ENCODE results near the gene CRYL1. TPM values are rescaled to one million over a fixed set of nuclear protein-coding genes. Genes with fewer than 3 reads are reported as not detected.

Gene CRYL1
- total RNA-seq, 2 experiments from 2014 or later: 20.1 to 22.8 TPM

DNA sequence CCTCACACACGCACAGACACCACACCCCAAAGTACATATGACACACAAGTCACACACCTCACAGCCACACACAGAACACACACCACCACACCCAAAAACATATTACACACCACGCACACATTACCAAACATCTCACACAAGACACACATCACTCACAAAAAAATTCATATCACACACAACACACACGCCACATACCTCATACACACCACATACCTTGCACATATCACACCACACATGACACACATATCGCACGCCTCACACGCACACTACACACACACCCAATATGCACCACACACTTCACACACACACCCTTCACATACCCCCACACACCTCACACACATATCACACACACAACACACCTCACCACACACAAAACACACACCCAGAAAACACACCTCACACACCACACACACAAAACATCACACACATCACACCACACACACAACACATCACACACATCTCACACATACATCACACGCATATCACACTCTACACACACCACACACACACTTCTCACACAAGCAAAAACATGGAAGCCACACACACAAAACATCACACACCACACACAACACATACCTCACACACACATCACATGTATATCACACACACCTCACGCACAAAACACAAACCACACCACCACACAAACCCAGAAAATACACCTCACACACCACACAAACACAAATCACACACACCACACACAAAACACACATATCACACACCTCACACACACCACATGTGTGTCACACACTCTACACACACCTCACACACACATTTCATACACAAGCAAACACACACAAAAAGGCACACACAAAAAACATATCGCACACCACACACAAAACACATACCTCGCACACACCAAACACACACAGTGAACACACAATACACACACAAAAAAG, 132.1 kb downstream of the CRYL1 start:
- CTCF ChIA-PET: no interaction called here
- Mint-ChIP-seq H3K27ac (no peak overlapping the region), H3K27me3 (no peaks in the 10 kb centered on the region), H3K4me1 (peaks cover 3% of the 10 kb centered on the region), H3K36me3 (ENCODE audit: low read depth) (peaks cover 4% of the 10 kb centered on the region), H3K9me3 (peaks cover 7% of the 10 kb centered on the region), H3K4me3 (no peak overlapping the region)
- DNase-seq: no peak
- POLR2A ChIA-PET: no interaction called here

DNA sequence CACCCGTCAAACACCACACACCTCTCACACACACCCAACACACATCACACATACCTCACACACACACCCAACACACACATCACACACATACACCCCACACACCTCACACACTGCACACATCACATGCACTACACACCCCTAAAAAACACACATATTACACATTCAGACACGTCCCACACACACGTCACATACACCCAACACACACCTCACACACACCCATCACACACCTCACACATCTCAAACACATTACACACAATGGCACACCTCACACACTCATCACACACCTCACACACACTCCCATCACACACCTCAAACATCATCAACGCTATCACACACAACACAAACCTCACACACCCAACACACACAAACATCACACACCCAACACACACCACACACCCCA, 133.1 kb downstream of the CRYL1 start:
- ChIA-PET POLR2A (no interaction called here), CTCF (no interaction called here)
- H3K27ac Mint-ChIP-seq: no peak overlapping the region
- no peaks in the 10 kb centered on the region for H3K27me3 Mint-ChIP-seq
- peaks cover 4% of the 10 kb centered on the region for H3K36me3 Mint-ChIP-seq (ENCODE audit: low read depth)
- no peak overlapping the region for H3K4me3 Mint-ChIP-seq
- peaks cover 13% of the 10 kb centered on the region for H3K4me1 Mint-ChIP-seq
- DNase-seq: no peak
- peaks cover 7% of the 10 kb centered on the region for H3K9me3 Mint-ChIP-seq

DNA sequence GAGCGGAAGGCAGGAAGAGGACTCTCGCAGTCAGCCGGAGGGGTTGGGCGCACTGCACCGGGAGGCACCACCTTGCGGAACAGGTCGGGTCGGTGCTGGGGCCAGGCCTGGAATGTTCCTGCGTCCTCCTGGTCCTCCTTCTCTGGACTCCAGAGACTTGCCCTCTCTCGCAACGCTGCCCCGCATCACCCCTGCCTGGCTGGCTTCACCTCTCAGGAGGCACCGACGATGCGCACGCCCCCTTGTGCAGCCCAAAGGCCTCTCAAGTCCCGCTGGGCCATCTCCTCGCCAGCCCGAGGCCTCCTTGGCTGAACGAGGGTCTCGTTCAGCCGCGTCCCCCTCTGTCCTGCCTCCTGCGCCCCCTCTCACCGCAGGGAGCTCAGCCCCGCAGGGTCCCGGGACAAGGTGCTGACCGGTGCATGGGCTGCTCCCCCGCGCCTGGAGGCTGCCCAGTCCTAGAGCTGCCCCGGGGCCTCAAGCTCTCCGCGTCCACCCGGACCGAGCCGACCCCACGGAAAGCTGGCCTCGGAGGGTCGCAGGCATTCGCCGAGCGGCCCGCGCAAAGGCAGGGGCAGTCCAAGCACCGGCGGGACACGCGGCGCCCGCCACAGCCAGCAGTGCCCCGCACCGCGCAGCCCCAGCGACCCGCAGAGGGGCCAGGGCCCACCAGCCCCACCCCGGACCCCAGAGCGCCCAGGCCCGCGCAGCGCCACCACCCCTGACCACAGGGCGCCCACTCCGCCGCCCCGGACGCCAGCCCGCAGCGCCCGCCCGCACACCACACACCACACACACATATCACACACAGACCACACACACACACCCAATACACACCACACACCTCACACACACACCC, 133.8 kb downstream of the CRYL1 start:
- Mint-ChIP-seq H3K36me3 (ENCODE audit: low read depth) (peaks cover 3% of the 10 kb centered on the region), H3K27ac (no peak overlapping the region), H3K4me3 (no peak overlapping the region), H3K4me1 (peaks cover 16% of the 10 kb centered on the region), H3K27me3 (no peaks in the 10 kb centered on the region), H3K9me3 (peaks cover 7% of the 10 kb centered on the region)
- no peak for DNase-seq
- ChIA-PET POLR2A (no interaction called here), CTCF (no interaction called here)

DNA sequence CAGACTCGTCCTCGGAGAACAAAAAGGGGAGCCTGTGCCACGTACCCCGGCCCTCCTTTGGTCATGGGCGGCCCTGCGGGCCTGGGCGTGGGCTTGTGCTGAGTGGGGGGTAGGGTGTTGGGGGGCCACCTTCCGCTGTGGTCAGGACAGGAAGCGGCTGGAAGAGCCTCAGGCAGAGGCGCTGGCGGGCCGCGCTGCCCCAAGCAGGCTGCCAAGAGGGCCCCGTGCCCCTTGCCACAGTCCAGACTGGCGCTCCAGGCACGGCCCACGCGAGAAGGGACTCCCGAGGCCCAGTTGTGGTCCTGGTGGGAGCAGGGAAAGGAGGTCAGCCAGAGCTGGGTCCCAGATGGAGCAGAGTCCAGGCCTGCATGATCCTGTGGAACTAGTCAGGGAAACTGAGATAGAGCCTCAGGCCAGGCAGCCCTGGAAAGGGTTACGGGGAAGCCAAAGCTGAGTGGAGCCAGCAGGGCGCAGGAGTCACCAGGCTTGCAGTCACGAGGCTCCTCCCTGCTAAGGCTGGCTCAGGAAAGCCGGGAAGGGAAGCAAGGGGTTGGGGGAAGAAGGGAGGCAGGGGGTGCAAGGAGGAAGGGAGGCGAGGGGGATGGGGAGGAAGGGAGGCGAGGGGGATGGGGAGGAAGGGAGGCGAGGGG, 135.0 kb downstream of the CRYL1 start:
- H3K9me3 Mint-ChIP-seq: no peaks in the 10 kb centered on the region
- peaks cover 15% of the 10 kb centered on the region for H3K4me1 Mint-ChIP-seq
- no peak for DNase-seq
- H3K27ac Mint-ChIP-seq: no peak overlapping the region
- no peaks in the 10 kb centered on the region for H3K27me3 Mint-ChIP-seq
- H3K36me3 Mint-ChIP-seq (ENCODE audit: low read depth): no peaks in the 10 kb centered on the region
- ChIA-PET CTCF (no interaction called here), POLR2A (no interaction called here)
- H3K4me3 Mint-ChIP-seq: no peak overlapping the region

DNA sequence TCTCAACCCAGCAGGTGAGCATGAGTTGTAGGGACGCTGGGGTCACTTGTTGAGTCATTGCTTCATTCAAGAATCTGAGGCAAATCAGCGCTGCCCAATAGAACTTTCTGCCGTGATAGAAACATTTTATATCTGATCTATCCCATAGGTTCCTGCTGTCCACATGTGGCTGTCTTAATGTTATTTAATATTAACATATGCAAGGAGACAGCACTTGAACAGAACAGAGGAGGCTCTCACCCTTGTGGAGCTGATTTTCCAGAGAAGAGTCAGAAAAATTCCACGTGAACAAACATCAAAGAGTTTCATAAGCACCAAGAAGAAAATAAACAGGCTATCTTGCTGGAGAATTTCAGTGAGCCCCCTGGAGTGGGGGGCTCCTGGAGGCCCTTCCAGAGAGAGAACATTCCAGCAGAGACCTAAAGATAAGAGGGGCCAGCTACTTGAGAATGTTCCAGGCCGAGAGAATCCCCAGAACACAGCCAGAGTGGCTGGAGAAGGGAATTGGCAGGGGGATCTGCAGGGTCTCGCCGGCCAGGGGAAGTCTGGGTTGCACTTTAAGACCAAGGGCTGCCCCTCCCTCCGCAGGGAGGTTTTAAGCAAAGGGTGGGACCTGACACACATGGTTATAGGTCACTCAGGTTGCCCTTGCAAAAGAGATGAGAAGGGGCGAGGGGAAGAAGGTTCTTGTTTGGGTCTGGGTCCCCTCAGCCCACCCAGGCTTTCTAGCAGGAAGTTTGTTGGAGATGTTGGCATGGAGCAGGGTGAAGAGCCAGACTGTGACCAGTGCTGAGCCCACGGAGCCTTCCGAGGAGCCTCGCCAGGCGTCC, 135.7 kb downstream of the CRYL1 start:
- Mint-ChIP-seq H3K27me3 (no peaks in the 10 kb centered on the region), H3K9me3 (no peaks in the 10 kb centered on the region), H3K27ac (no peak overlapping the region), H3K36me3 (ENCODE audit: low read depth) (no peaks in the 10 kb centered on the region), H3K4me1 (peaks cover 15% of the 10 kb centered on the region), H3K4me3 (no peak overlapping the region)
- CTCF ChIA-PET: no interaction called here
- DNase-seq: no peak
- POLR2A ChIA-PET: no interaction called here

DNA sequence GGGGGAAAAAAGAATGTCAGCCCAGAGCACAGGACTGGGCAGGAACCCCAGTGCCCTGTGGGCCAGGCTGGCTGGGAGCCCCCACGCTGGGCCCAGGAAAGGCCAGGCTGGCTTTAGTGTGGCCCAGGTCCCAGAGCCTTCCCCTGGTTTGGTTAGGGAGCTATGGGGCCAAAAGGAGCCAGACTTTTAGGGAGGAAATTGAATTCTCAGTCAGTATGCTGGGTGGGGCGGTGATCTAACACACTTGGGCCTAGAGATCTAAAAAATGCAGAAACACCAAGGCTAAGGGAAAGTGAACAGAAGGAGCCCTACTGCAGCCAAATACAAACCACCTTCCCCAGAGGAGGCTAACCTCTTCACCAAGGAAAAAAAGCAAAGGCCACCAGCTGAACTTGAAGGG, 137.5 kb downstream of the CRYL1 start:
- Mint-ChIP-seq H3K27me3 (peaks cover 3% of the 10 kb centered on the region), H3K36me3 (ENCODE audit: low read depth) (no peaks in the 10 kb centered on the region), H3K27ac (no peak overlapping the region), H3K4me3 (no peak overlapping the region), H3K9me3 (no peaks in the 10 kb centered on the region), H3K4me1 (peaks cover 15% of the 10 kb centered on the region)
- POLR2A ChIA-PET: no interaction called here
- DNase-seq: no peak
- CTCF ChIA-PET: no interaction called here

DNA sequence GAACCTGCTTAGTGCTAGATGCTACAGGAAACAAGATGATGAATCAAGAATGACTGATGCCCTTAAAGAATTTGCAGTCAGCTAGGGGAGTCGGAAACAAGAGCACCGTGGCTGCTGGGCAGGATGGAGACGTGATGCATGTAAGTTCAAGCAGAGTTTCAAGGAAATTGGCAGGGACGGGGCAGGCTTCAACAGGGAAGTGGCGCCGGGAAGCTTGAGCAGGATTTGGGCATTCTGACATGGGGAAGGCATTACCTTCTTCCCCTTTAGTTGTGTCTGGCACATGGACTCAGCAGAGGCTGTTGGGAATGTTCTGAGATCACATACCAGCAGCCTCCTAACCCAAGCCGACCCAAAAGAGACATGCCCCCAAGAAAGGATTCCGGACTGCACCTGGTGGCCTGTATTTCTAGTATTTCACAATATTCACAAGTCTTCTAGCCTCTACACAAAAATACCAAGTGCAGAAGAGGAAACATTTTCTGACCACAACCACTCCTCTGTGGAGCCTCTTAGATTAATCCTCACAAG, 138.2 kb downstream of the CRYL1 start:
- Mint-ChIP-seq H3K27me3 (peaks cover 3% of the 10 kb centered on the region), H3K27ac (no peak overlapping the region), H3K4me3 (no peak overlapping the region), H3K36me3 (ENCODE audit: low read depth) (no peaks in the 10 kb centered on the region), H3K9me3 (no peaks in the 10 kb centered on the region), H3K4me1 (peaks cover 15% of the 10 kb centered on the region)
- no peak for DNase-seq
- POLR2A ChIA-PET: interaction anchor here (0.8 kb wide), 1 partner anchor 15 kb away, joined by 4 read pairs; no protein-coding TSS in a partner anchor
- CTCF ChIA-PET: no interaction called here

DNA sequence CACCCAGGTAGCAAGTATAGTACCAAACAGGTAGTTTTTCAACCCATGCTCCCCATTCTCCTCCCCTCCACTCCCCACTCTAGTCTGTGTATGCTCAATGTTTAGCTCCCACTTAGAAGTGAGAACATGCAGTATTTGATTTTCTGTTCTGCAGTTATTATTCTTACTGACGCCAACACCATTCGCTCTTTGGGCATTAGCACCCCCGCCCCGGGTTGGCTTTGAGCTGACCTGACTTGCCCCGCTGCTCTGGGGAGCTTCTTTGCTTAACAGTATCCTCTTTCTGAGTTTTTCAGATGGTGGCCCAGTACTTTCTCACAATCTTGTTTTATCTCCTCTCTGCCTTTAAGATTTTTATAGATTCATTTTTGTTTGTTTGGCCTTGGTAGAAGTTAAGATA, 138.7 kb downstream of the CRYL1 start:
- Mint-ChIP-seq H3K27ac (no peak overlapping the region), H3K9me3 (no peaks in the 10 kb centered on the region), H3K4me1 (peaks cover 15% of the 10 kb centered on the region), H3K36me3 (ENCODE audit: low read depth) (no peaks in the 10 kb centered on the region), H3K27me3 (peaks cover 3% of the 10 kb centered on the region), H3K4me3 (no peak overlapping the region)
- ChIA-PET CTCF (no interaction called here), POLR2A (interaction anchor here (0.8 kb wide), 1 partner anchor 15 kb away, joined by 4 read pairs; no protein-coding TSS in a partner anchor)
- DNase-seq: no peak

DNA sequence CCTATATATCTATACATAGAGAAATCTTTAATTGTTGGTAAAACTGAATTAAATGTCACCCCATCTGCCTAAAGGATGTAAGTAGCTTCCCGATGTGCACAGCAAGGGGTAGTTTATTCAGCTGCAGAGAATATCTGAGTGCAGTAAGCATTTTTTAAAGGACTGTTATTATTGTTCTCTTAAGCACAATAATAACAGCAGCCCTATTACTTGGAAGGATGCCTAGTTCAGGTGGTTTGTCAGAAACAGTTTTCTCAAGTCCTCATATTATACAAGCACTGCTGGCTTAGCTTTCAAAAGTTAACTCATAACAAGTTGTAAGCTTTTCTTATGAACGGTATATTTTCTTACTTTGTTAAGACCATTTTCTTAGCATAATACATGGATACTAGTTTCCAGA, 142.6 kb downstream of the CRYL1 start:
- no peak overlapping the region for H3K4me3 Mint-ChIP-seq
- no peaks in the 10 kb centered on the region for H3K36me3 Mint-ChIP-seq (ENCODE audit: low read depth)
- H3K27ac Mint-ChIP-seq: no peak overlapping the region
- DNase-seq: no peak
- H3K4me1 Mint-ChIP-seq: peaks cover 8% of the 10 kb centered on the region
- ChIA-PET POLR2A (no interaction called here), CTCF (no interaction called here)
- H3K27me3 Mint-ChIP-seq: peaks cover 3% of the 10 kb centered on the region
- H3K9me3 Mint-ChIP-seq: no peaks in the 10 kb centered on the region

DNA sequence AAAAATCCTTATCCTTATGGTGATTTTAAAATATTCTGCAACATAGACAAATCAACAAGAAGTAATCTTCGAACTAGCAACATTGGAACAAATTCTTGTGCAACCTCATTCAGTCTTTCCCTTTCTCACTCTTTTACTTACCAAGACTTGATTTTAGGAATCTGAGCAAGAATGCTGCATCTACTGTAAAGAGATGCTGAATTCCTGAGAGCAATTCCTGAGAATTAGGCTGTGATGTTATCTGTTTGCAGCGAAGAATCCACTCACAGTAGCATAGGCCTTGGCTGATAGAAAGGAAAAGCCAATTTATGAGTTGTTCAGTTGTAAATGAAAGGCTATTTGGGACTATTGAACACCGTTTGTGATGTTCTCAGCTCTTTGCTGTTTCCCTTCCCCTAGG, 144.3 kb downstream of the CRYL1 start:
- H3K9me3 Mint-ChIP-seq: no peaks in the 10 kb centered on the region
- no peak overlapping the region for H3K27ac Mint-ChIP-seq
- ChIA-PET CTCF (no interaction called here), POLR2A (no interaction called here)
- H3K4me1 Mint-ChIP-seq: no peaks in the 10 kb centered on the region
- H3K27me3 Mint-ChIP-seq: peaks cover 3% of the 10 kb centered on the region
- no peaks in the 10 kb centered on the region for H3K36me3 Mint-ChIP-seq (ENCODE audit: low read depth)
- DNase-seq: no peak
- no peak overlapping the region for H3K4me3 Mint-ChIP-seq

DNA sequence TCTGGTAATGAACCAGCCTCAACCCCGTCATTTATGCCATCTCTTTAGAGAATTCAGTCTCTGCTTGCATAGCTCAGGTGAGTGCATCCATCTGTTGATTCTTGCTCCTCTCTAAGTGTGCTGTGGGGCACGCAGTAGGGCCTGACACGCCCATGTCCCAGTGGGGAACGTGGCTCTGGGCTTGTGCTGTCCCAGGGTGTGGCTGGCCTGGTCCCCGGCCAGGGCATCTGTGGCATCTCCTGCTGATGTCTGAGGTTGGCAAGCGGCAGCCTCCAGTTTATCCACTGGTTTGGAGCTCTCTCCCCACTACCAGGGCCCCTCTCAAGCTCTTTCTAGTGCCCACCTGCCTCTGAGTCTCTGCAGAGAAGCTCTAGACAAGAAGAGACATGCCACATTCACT, 146.9 kb downstream of the CRYL1 start:
- CTCF ChIA-PET: no interaction called here
- Mint-ChIP-seq H3K27me3 (peaks cover 4% of the 10 kb centered on the region), H3K4me3 (no peak overlapping the region)

DNA sequence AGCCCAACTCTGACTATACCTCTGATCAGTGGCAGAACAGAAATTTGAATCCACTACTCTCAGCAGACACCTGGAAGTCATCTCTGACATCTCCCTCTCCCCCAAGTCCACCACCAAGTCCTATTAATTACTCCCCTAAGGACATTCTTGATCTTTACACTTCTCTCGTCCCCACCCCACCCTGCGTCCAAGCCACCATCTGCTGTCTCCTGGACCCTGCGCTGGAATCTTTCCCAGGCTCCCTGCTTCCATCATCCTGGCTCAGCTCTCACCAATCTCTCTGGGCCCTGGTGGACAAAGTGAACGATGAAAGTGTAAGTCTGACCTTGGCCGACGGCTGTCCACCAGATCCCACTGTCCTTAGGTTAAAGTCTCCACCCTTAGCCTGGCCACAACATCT, 147.9 kb downstream of the CRYL1 start:
- Mint-ChIP-seq H3K27ac (no peak overlapping the region), H3K4me1 (no peaks in the 10 kb centered on the region), H3K4me3 (no peak overlapping the region), H3K9me3 (no peaks in the 10 kb centered on the region), H3K27me3 (peaks cover 7% of the 10 kb centered on the region), H3K36me3 (ENCODE audit: low read depth) (no peaks in the 10 kb centered on the region)
- ChIA-PET POLR2A (no interaction called here), CTCF (no interaction called here)
- DNase-seq: no peak

More for the DNA sequence above, 146.9 kb downstream of the CRYL1 start:
- POLR2A ChIA-PET: no interaction called here
- no peak overlapping the region for H3K27ac Mint-ChIP-seq
- no peaks in the 10 kb centered on the region for H3K9me3 Mint-ChIP-seq
- no peaks in the 10 kb centered on the region for H3K36me3 Mint-ChIP-seq (ENCODE audit: low read depth)
- H3K4me1 Mint-ChIP-seq: no peaks in the 10 kb centered on the region
- DNase-seq: no peak
